Measurements from ENCODE around the gene LDOC1.
"Not testable (repeated sequence)": the region's sequence is repeated elsewhere in the genome, so short reads cannot be mapped to it uniquely, and the experiment has no call there.

Gene LDOC1

GRCh38 chrX:141201962-141202361, 25.0 kb upstream of the LDOC1 start:
- H4K8ac ChIP-seq (ENCODE audit: low read depth, low read length), result no peak overlapping the region
- H3K23ac ChIP-seq (ENCODE audit: low read length), result no peak overlapping the region
- no peaks in the 10 kb centered on the region for H3K79me2 ChIP-seq (ENCODE audit: control insufficient read depth, insufficient read depth, low read length, poor library complexity)
- H3K18ac ChIP-seq (ENCODE audit: low read length), result no peak overlapping the region
- no peak overlapping the region for H3K9ac ChIP-seq (ENCODE audit: low read length)
- WGBS (ENCODE audit: extremely low coverage, insufficient coverage, insufficient read length), result no CpG with 5 or more reads among the region's 3 CpGs
- no peak overlapping the region for H4K12ac ChIP-seq (ENCODE audit: low read depth, low read length)
- no peak for DNase-seq
- no peak overlapping the region for H3K4ac ChIP-seq (ENCODE audit: low read depth, low read length)
- no peaks in the 10 kb centered on the region for H3K27me3 ChIP-seq (ENCODE audit: insufficient read depth, low read length)
- H3K14ac ChIP-seq (ENCODE audit: low read length), result no peak overlapping the region
- no peak overlapping the region for H4K91ac ChIP-seq (ENCODE audit: low read depth, low read length)
- H2AFZ ChIP-seq (ENCODE audit: insufficient read depth, low read length, poor library complexity), result no peak overlapping the region
- H3K4me1 ChIP-seq (ENCODE audit: control insufficient read depth in 1 of 2, insufficient read depth in 2 of 2, low read length in 2 of 2), result peaks cover 2 to 3% of the 10 kb centered on the region in 2 experiments
- H3K4me2 ChIP-seq (ENCODE audit: low read length), result no peak overlapping the region
- H3K27ac ChIP-seq (ENCODE audit: low read depth, low read length), result no peak overlapping the region
- H2BK120ac ChIP-seq (ENCODE audit: insufficient read depth, low read length, poor library complexity), result no peak overlapping the region
- no peak overlapping the region for H2AK5ac ChIP-seq (ENCODE audit: low read length)
- H2BK5ac ChIP-seq (ENCODE audit: low read depth, low read length, poor library complexity), result no peak overlapping the region
- no peaks in the 10 kb centered on the region for H3K36me3 ChIP-seq (ENCODE audit: control insufficient read depth in 1 of 2, insufficient read depth in 2 of 2, low read length in 2 of 2)
- H3K9me3 ChIP-seq (ENCODE audit: insufficient read depth, low read depth, low read length), result no peaks in the 10 kb centered on the region
- no peaks in the 10 kb centered on the region for H3K79me1 ChIP-seq (ENCODE audit: low read length)
- H2BK12ac ChIP-seq (ENCODE audit: low read length), result no peak overlapping the region
- H3K4me3 ChIP-seq (ENCODE audit: low read depth, low read length), result no peak overlapping the region

DNA sequence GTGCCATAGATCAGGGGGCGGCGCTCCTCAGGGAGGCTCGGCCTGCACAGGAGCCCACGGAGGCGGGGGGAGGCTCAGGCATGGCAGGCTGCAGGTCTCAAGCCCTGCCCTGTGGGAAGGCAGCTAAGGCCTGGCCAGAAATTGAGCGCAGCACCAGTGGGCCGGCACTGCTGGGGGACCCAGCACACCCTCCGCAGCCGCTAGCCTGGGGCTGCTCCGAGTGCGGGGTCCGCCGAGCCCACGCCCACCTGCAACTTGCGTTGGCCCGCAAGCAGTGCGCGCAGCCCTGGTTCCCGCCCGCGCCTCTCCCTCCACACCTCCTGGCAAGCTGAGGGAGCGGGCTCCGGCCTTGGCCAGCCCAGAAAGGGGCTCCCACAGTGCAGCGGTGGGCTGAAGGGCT, 11.6 kb upstream of the LDOC1 start:
- no CpG with 5 or more reads among the region's 24 CpGs for WGBS (ENCODE audit: extremely low coverage, insufficient coverage, insufficient read length)
- not testable (repeated sequence) for H4K8ac ChIP-seq (ENCODE audit: low read depth, low read length); H2AK5ac ChIP-seq (ENCODE audit: low read length); H3K79me2 ChIP-seq (ENCODE audit: control insufficient read depth, insufficient read depth, low read length, poor library complexity); H3K4me1 ChIP-seq (ENCODE audit: control insufficient read depth in 1 of 2, insufficient read depth in 2 of 2, low read length in 2 of 2); H4K91ac ChIP-seq (ENCODE audit: low read depth, low read length); H2AFZ ChIP-seq (ENCODE audit: insufficient read depth, low read length, poor library complexity); H2BK5ac ChIP-seq (ENCODE audit: low read depth, low read length, poor library complexity); H3K9me3 ChIP-seq (ENCODE audit: insufficient read depth, low read depth, low read length); H3K27ac ChIP-seq (ENCODE audit: low read depth, low read length); H2BK12ac ChIP-seq (ENCODE audit: low read length); H2BK120ac ChIP-seq (ENCODE audit: insufficient read depth, low read length, poor library complexity); H3K36me3 ChIP-seq (ENCODE audit: control insufficient read depth in 1 of 2, insufficient read depth in 2 of 2, low read length in 2 of 2); H4K12ac ChIP-seq (ENCODE audit: low read depth, low read length); H3K23ac ChIP-seq (ENCODE audit: low read length); DNase-seq; H3K4me3 ChIP-seq (ENCODE audit: low read depth, low read length); H3K27me3 ChIP-seq (ENCODE audit: insufficient read depth, low read length); H3K4ac ChIP-seq (ENCODE audit: low read depth, low read length); H3K18ac ChIP-seq (ENCODE audit: low read length); H3K14ac ChIP-seq (ENCODE audit: low read length); H3K9ac ChIP-seq (ENCODE audit: low read length); H3K79me1 ChIP-seq (ENCODE audit: low read length); H3K4me2 ChIP-seq (ENCODE audit: low read length)

DNA sequence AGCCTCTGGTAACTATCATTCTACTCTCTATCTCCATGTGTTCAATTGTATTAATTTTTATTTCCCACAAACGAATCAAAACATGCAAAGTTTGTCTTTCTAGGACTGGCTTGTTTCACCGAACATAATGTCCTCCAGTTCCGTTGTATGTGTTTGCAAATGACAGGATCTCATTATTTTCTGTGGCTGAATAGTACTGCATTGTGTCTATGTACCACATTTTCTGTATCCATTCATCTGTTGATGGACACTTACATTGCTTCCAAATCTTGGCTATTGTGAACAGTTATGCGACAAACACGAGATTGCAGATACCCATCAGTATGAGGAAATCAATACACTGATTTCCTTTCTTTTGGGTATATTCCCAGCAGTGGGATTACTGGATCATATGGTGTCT, 8.4 kb upstream of the LDOC1 start:
- no peak overlapping the region for H3K4me2 ChIP-seq (ENCODE audit: low read length)
- H3K27me3 ChIP-seq (ENCODE audit: insufficient read depth, low read length), result no peaks in the 10 kb centered on the region
- no peak overlapping the region for H2AFZ ChIP-seq (ENCODE audit: insufficient read depth, low read length, poor library complexity)
- no peak overlapping the region for H3K4me3 ChIP-seq (ENCODE audit: low read depth, low read length)
- H3K4me1 ChIP-seq (ENCODE audit: control insufficient read depth in 1 of 2, insufficient read depth in 2 of 2, low read length in 2 of 2), result no peaks in the 10 kb centered on the region
- H3K27ac ChIP-seq (ENCODE audit: low read depth, low read length), result no peak overlapping the region
- no peak overlapping the region for H3K23ac ChIP-seq (ENCODE audit: low read length)
- H4K12ac ChIP-seq (ENCODE audit: low read depth, low read length), result no peak overlapping the region
- no peak overlapping the region for H3K18ac ChIP-seq (ENCODE audit: low read length)
- H3K79me2 ChIP-seq (ENCODE audit: control insufficient read depth, insufficient read depth, low read length, poor library complexity), result no peaks in the 10 kb centered on the region
- H4K8ac ChIP-seq (ENCODE audit: low read depth, low read length), result no peak overlapping the region
- no peaks in the 10 kb centered on the region for H3K36me3 ChIP-seq (ENCODE audit: control insufficient read depth in 1 of 2, insufficient read depth in 2 of 2, low read length in 2 of 2)
- H4K91ac ChIP-seq (ENCODE audit: low read depth, low read length), result no peak overlapping the region
- no peak overlapping the region for H3K9ac ChIP-seq (ENCODE audit: low read length)
- no peak for DNase-seq
- WGBS (ENCODE audit: extremely low coverage, insufficient coverage, insufficient read length), result no CpG with 5 or more reads among the region's 5 CpGs
- no peak overlapping the region for H3K4ac ChIP-seq (ENCODE audit: low read depth, low read length)
- no peak overlapping the region for H2BK120ac ChIP-seq (ENCODE audit: insufficient read depth, low read length, poor library complexity)
- H2BK12ac ChIP-seq (ENCODE audit: low read length), result no peak overlapping the region
- H2BK5ac ChIP-seq (ENCODE audit: low read depth, low read length, poor library complexity), result no peak overlapping the region
- H3K14ac ChIP-seq (ENCODE audit: low read length), result no peak overlapping the region
- no peak overlapping the region for H2AK5ac ChIP-seq (ENCODE audit: low read length)
- no peaks in the 10 kb centered on the region for H3K9me3 ChIP-seq (ENCODE audit: insufficient read depth, low read depth, low read length)
- H3K79me1 ChIP-seq (ENCODE audit: low read length), result no peaks in the 10 kb centered on the region

DNA sequence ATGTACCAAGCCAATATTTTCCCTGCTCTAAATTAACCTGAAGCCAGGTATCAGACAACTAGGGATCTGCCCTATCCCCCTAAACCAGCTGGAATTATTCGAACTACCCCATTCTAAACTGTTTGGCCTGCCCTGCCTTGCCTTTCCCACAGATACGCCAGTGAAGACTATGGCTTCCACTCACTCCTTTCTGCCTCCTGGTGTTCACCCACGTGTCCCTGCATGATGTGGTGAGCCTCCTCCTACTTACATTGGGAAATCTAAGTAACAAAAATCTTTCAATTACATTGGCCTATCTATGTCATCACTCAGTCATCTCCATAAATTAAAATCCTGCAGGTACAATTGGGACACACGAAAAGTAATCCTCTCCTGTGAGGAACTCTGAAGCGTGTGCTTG, 6.1 kb upstream of the LDOC1 start:
- no peaks in the 10 kb centered on the region for H3K27me3 ChIP-seq (ENCODE audit: insufficient read depth, low read length)
- H4K12ac ChIP-seq (ENCODE audit: low read depth, low read length), result no peak overlapping the region
- no peaks in the 10 kb centered on the region for H3K79me2 ChIP-seq (ENCODE audit: control insufficient read depth, insufficient read depth, low read length, poor library complexity)
- H3K36me3 ChIP-seq (ENCODE audit: control insufficient read depth in 1 of 2, insufficient read depth in 2 of 2, low read length in 2 of 2), result no peaks in the 10 kb centered on the region
- H4K91ac ChIP-seq (ENCODE audit: low read depth, low read length), result no peak overlapping the region
- no peak overlapping the region for H3K9ac ChIP-seq (ENCODE audit: low read length)
- no peaks in the 10 kb centered on the region for H3K4me1 ChIP-seq (ENCODE audit: control insufficient read depth in 1 of 2, insufficient read depth in 2 of 2, low read length in 2 of 2)
- no peak overlapping the region for H3K4me2 ChIP-seq (ENCODE audit: low read length)
- H3K18ac ChIP-seq (ENCODE audit: low read length), result no peak overlapping the region
- H3K9me3 ChIP-seq (ENCODE audit: insufficient read depth, low read depth, low read length), result no peaks in the 10 kb centered on the region
- no peak overlapping the region for H3K23ac ChIP-seq (ENCODE audit: low read length)
- no peak for DNase-seq
- H3K4me3 ChIP-seq (ENCODE audit: low read depth, low read length), result no peak overlapping the region
- no peak overlapping the region for H3K14ac ChIP-seq (ENCODE audit: low read length)
- H2AFZ ChIP-seq (ENCODE audit: insufficient read depth, low read length, poor library complexity), result no peak overlapping the region
- no peak overlapping the region for H4K8ac ChIP-seq (ENCODE audit: low read depth, low read length)
- no peak overlapping the region for H2BK5ac ChIP-seq (ENCODE audit: low read depth, low read length, poor library complexity)
- no peak overlapping the region for H2BK12ac ChIP-seq (ENCODE audit: low read length)
- no peak overlapping the region for H3K4ac ChIP-seq (ENCODE audit: low read depth, low read length)
- no peak overlapping the region for H3K27ac ChIP-seq (ENCODE audit: low read depth, low read length)
- no peak overlapping the region for H2BK120ac ChIP-seq (ENCODE audit: insufficient read depth, low read length, poor library complexity)
- H2AK5ac ChIP-seq (ENCODE audit: low read length), result no peak overlapping the region
- no peaks in the 10 kb centered on the region for H3K79me1 ChIP-seq (ENCODE audit: low read length)
- no CpG with 5 or more reads among the region's 5 CpGs for WGBS (ENCODE audit: extremely low coverage, insufficient coverage, insufficient read length)
